G401.6 (cell line): ENCODE data around the gene BACE1-AS.
"Not testable (repeated sequence)": the region's sequence is repeated elsewhere in the genome, so short reads cannot be mapped to it uniquely, and the experiment has no call there.

ENCODE experiments used
- FAIRE-seq: peaks from 2 replicates; lab custom pipeline; 2012; peaks lifted over from hg19 to GRCh38; lab: Jason Lieb, UNC

Gene BACE1-AS

GRCh38 chr11:117290809-117291396 is at the start of gene BACE1-AS:
Gene BACE1-AS (plus strand): TSS chr11:117291346.
- FAIRE-seq: no peak

GRCh38 chr11:117248341-117248740 is 42.8 kb upstream of the BACE1-AS start:
- FAIRE-seq: no peak

GRCh38 chr11:117249571-117249970 is 41.6 kb upstream of the BACE1-AS start:
- FAIRE-seq: no peak

- FAIRE-seq: no peak
These were observed 39.6 kb upstream of the BACE1-AS start for GRCh38 chr11:117251506-117251905.

GRCh38 chr11:117255966-117256365 is 35.2 kb upstream of the BACE1-AS start:
- no peak for FAIRE-seq

- no peak for FAIRE-seq
These were observed 34.6 kb upstream of the BACE1-AS start for GRCh38 chr11:117256573-117256972.

GRCh38 chr11:117258576-117258975 is 32.6 kb upstream of the BACE1-AS start:
- FAIRE-seq: no peak

- FAIRE-seq: no peak
These were observed 31.7 kb upstream of the BACE1-AS start for GRCh38 chr11:117259417-117259816.

- FAIRE-seq: not testable (repeated sequence)
These were observed 26.4 kb upstream of the BACE1-AS start for GRCh38 chr11:117264624-117265323.

- FAIRE-seq: no peak
These were observed 25.4 kb upstream of the BACE1-AS start for GRCh38 chr11:117265745-117266144.

GRCh38 chr11:117269856-117270255 is 21.3 kb upstream of the BACE1-AS start:
- FAIRE-seq: no peak

GRCh38 chr11:117271208-117271607 is 19.9 kb upstream of the BACE1-AS start:
- no peak for FAIRE-seq

- FAIRE-seq: not testable (repeated sequence)
These were observed 19.0 kb upstream of the BACE1-AS start for GRCh38 chr11:117272175-117272574.

- no peak for FAIRE-seq
These were observed 17.4 kb upstream of the BACE1-AS start for GRCh38 chr11:117273550-117274289.

GRCh38 chr11:117278347-117278746 is 12.8 kb upstream of the BACE1-AS start:
- no peak for FAIRE-seq

- FAIRE-seq: no peak
These were observed 11.3 kb upstream of the BACE1-AS start for GRCh38 chr11:117279711-117280376.

- no peak for FAIRE-seq
These were observed 10.0 kb upstream of the BACE1-AS start for GRCh38 chr11:117281159-117281558.

GRCh38 chr11:117281869-117282268 is 9.3 kb upstream of the BACE1-AS start:
- no peak for FAIRE-seq

GRCh38 chr11:117282956-117283355 is 8.2 kb upstream of the BACE1-AS start:
- FAIRE-seq: no peak

GRCh38 chr11:117284053-117284452 is 7.1 kb upstream of the BACE1-AS start:
- FAIRE-seq: no peak

- FAIRE-seq: no peak
These were observed 4.6 kb upstream of the BACE1-AS start for GRCh38 chr11:117286588-117286987.

- no peak for FAIRE-seq
These were observed 3.5 kb upstream of the BACE1-AS start for GRCh38 chr11:117287668-117288067.

- FAIRE-seq: no peak
These were observed 1.4 kb upstream of the BACE1-AS start for GRCh38 chr11:117289795-117290194.
